GM12878 (cell line): ENCODE measurements around the gene POLRMT. TPM values are rescaled to one million over a fixed set of nuclear protein-coding genes. Genes with fewer than 3 reads are reported as not detected.
A peak's percentile ranks its signal among the peaks of the same experiment; 100 is the strongest.

ENCODE experiments used
- BACH1 ChIP-seq: fragments of 450-650 bp; IDR thresholded peaks from 2 replicates; pipeline ENCODE4 v1.6.1; 2017; ENCODE audit warnings: mild to moderate bottlenecking, borderline replicate concordance
- BCLAF1 ChIP-seq: fragments of 450-650 bp; IDR thresholded peaks from 2 replicates; pipeline ENCODE4 v1.6.1; 2017; ENCODE audit warnings: antibody characterized with exemption, mild to moderate bottlenecking, moderate library complexity
- CUX1 ChIP-seq: IDR thresholded peaks from 2 replicates; pipeline ENCODE4 v1.6.1; 2012; ENCODE audit warnings: improper control_type of control experiment, low read depth, low read length; ENCODE audit not compliant: insufficient replicate concordance
- EGR1 ChIP-seq, 2 experiments: IDR thresholded peaks; 1 replicate in 1 of 2; 2 replicates in 1 of 2; pipeline ENCODE4 v1.6.1; 2011 to 2012; ENCODE audit warnings: low read depth in 2 of 2, low read length in 2 of 2, borderline replicate concordance in 1 of 2, mild to moderate bottlenecking in 1 of 2, moderate library complexity in 1 of 2
- ESRRA ChIP-seq: IDR thresholded peaks from 2 replicates; pipeline ENCODE4 v1.6.1; 2012; ENCODE audit warnings: mild to moderate bottlenecking, low read length, improper control_type of control experiment
- HDAC6 ChIP-seq: fragments of 200-600 bp; sonication (generic); IDR thresholded peaks from one replicate; pipeline ENCODE4 v1.8.0; 2017; ENCODE audit warnings: antibody characterized with exemption; ENCODE audit not compliant: unreplicated experiment
- HSF1 ChIP-seq: fragments of 150-350 bp; IDR thresholded peaks from 2 replicates; pipeline ENCODE4 v1.6.1; 2014; ENCODE audit warnings: mild to moderate bottlenecking, low read depth, low read length
- NR2F1 ChIP-seq: fragments of 450-650 bp; conservative IDR thresholded peaks from 2 replicates; pipeline ENCODE4 v1.6.1; 2017; ENCODE audit warnings: mild to moderate bottlenecking
- PAX5 ChIP-seq: IDR thresholded peaks from 2 replicates; pipeline ENCODE4 v1.6.1; 2011; ENCODE audit warnings: low read depth, low read length, borderline replicate concordance
- POLR2A ChIP-seq: IDR thresholded peaks from 2 replicates; pipeline ENCODE4 v1.6.1; 2011; ENCODE audit warnings: low read depth, mild to moderate bottlenecking, low read length
- RBBP5 ChIP-seq: fragments of 200-600 bp; sonication (generic); conservative IDR thresholded peaks from 2 replicates; pipeline ENCODE4 v1.6.1; 2016
- SREBF1 ChIP-seq: IDR thresholded peaks from 2 replicates; pipeline ENCODE4 v1.6.1; 2012; ENCODE audit warnings: mild to moderate bottlenecking, low read length
- STAT3 ChIP-seq: IDR thresholded peaks from 2 replicates; pipeline ENCODE4 v1.6.1; 2011; ENCODE audit warnings: low read depth, low read length, improper control_type of control experiment
- TCF3 ChIP-seq: IDR thresholded peaks from 2 replicates; pipeline ENCODE4 v1.6.1; 2012; ENCODE audit warnings: low read depth, mild to moderate bottlenecking, low read length, borderline replicate concordance; ENCODE audit not compliant: insufficient read depth
- polyA plus RNA-seq, 11 experiments: library from polyadenylated mRNA; depleted of rRNA in 4 of 11; unstranded in 6 of 11; stranded (reverse) in 5 of 11; fragments of >200 nt; fragmentation: Nextera tagmentation in 4 of 11; fragmentation: Illumina TruSeq in 1 of 11; extraction: Ambion mirVana in 4 of 11; extraction: Trizol in 1 of 11; gene quantifications; 1 replicate in 1 of 11; 2 replicates in 10 of 11; pipeline versions ENCODE4 v1.2.1 to v1.2.3, GENCODE V29; 2011 to 2016; ENCODE audit warnings: inconsistent platforms in 2 of 11, missing spikeins in 2 of 11, low read depth in 1 of 11
- total RNA-seq, 4 experiments: library from RNA; depleted of rRNA in 3 of 4; stranded (reverse); fragments of >200 nt in 3 of 4; fragmentation: Illumina TruSeq in 1 of 4; extraction: Trizol in 1 of 4; gene quantifications; 2 replicates each; pipeline versions ENCODE4 v1.2.1 to v1.2.3, GENCODE V29; 2013 to 2021

The POLRMT gene
- total and polyA plus RNA-seq, 10 of the 15 experiments (the other 5 are each of a cell fraction or from before 2014, with no cell fraction given) = 9.9 to 57.6 (median 34.6) TPM

GRCh38 chr19:597406-598315 is 35.7 kb downstream of the POLRMT start (continued):
- TF ChIP-seq CUX1 (no peak), TCF3 (no peak), RBBP5 (no peak), HDAC6 (no peak), HSF1 (peak; percentile 81; the same call in 1 of the 2 replicates), EGR1 (IDR thresholded peaks at IDR 0.05; ENCODE audit: borderline replicate concordance in 1 of 2, low read depth in 2 of 2, low read length in 2 of 2) (no peak), PAX5 (no peak), SREBF1 (no peak), ESRRA (no peak), BCLAF1 (no peak), BACH1 (no peak), POLR2A (no peak), STAT3 (no peak), NR2F1 (0 out of 2 replicates have a peak, but pooled peaks have one; percentile 30)
- TF ChIP-seq, all 136 proteins: peak for 11
